Gastrocnemius medialis (tissue), 4 donors: ENCODE measurements around the gene KLHDC7A.

Experiments used
- POLR2A ChIP-seq, 2 donors: fragments of 450-650 bp; IDR thresholded peaks; one replicate each; pipeline ENCODE4 v1.6.1; 2017; ENCODE audit warnings: antibody characterized with exemption in 2 of 2, mild to moderate bottlenecking in 2 of 2, moderate library complexity in 2 of 2
- TF ChIP-seq, protein P1 (sequence below), 5 experiments: fragments of 450-650 bp in 3 of 5; fragments of 200-600 bp in 2 of 5; sonication (generic) in 2 of 5; IDR thresholded peaks in 4 of 5; conservative IDR thresholded peaks in 1 of 5; 1 replicate in 4 of 5; 2 replicates in 1 of 5; pipeline ENCODE4 v1.5.1; 2016 to 2019; ENCODE audit warnings: antibody characterized with exemption in 5 of 5, mild to moderate bottlenecking in 3 of 5, moderate library complexity in 3 of 5

DNA sequence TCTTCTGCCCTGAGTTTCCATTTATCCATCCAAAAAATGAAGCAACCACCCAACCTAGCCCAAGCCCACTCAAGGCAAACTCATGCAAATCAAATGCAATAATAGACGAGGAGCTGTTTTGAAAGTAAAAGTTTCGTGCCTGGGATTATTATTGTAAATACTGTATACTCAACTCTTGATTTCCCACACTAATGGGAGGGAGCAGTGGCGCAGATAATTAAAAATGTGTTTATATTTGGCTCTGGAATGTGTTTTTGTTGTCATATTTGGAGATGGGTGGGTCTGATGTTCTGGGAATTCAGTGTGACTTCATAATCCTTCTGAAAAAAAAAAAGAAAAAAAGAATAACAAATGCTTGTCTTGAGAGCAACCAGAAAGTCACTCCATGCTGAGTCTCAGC, 52.5 kb downstream of the KLHDC7A start:
- TF ChIP-seq, protein P1, sequence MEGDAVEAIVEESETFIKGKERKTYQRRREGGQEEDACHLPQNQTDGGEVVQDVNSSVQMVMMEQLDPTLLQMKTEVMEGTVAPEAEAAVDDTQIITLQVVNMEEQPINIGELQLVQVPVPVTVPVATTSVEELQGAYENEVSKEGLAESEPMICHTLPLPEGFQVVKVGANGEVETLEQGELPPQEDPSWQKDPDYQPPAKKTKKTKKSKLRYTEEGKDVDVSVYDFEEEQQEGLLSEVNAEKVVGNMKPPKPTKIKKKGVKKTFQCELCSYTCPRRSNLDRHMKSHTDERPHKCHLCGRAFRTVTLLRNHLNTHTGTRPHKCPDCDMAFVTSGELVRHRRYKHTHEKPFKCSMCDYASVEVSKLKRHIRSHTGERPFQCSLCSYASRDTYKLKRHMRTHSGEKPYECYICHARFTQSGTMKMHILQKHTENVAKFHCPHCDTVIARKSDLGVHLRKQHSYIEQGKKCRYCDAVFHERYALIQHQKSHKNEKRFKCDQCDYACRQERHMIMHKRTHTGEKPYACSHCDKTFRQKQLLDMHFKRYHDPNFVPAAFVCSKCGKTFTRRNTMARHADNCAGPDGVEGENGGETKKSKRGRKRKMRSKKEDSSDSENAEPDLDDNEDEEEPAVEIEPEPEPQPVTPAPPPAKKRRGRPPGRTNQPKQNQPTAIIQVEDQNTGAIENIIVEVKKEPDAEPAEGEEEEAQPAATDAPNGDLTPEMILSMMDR (IDR thresholded peaks at IDR 0.05 in 4 of 5, conservative IDR thresholded peaks at IDR 0.05 in 1 of 5): no peak
- no peak for TF ChIP-seq POLR2A (IDR thresholded peaks at IDR 0.05)
